22Rv1 (cell line): ENCODE data around the gene TXNRD3.
"Not testable (repeated sequence)": the region's sequence is repeated elsewhere in the genome, so short reads cannot be mapped to it uniquely, and the experiment has no call there.

Source experiments
- CTCF ChIP-seq: fragments of 450-650 bp; IDR thresholded peaks from 2 replicates; pipeline ENCODE4 v1.5.1; 2017; ENCODE audit warnings: mild to moderate bottlenecking
- ZFX ChIP-seq: fragments of 450-650 bp; IDR thresholded peaks from 2 replicates; pipeline ENCODE4 v1.6.1; 2017; ENCODE audit warnings: antibody characterized with exemption, borderline replicate concordance

GRCh38 chr3:126591515-126591914, 63.4 kb downstream of the TXNRD3 start:
- TF ChIP-seq CTCF, ZFX: not testable (repeated sequence)
